Measurements from ENCODE around the gene PLEKHA6. TPM values are rescaled to one million over a fixed set of nuclear protein-coding genes. Genes with fewer than 3 reads are reported as not detected.

The PLEKHA6 gene
- total and polyA plus RNA-seq, 8 donors, result 9.5 to 23.8 (median 15.0) TPM

DNA sequence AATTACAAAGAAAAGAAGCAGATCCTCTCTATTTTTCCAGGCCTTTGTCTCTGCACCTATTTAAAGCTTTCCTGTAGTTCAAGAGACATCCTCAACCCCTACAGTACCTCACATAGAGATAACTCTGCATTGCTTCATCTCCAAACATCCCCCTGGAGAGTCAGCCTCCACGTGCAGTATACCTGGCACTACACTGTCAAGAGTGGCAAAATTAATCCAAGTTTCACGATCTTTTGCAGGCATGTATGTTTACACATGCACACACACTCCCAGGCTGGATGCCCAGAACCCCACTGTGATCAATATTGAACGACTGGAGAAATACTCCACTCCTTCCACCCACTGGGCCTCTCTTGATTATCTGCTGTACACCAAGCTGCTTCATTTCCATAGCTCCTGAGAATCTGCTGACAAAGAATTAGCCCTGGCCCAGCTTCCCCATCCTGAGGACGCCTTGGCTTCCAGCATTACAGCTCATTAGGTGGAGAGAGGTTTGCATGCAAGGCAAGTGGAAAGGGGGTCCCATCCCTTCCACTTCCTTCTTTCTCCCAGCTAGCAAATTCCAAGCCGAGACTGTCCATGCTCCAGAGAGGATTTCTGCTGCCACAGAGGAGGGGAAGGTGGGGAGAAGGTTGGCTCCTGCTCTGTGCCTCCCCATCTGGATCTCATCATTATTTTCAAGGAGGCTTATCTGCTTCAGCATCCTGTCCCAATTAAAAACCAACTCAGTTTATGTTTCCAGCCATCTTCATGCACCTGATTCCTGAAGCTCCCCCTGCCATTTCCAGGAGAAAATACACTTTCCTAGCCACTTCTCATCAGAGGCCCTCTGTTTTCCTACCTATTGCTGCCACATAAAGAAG lies 79.4 kb downstream of the PLEKHA6 start:
- ATAC-seq (peak in 2 of 4 donors; percentile 14 to 18), DNase-seq (no peak), FAIRE-seq (no peak)
- H3K9me3 ChIP-seq, result no peaks in the 10 kb centered on the region
- peak overlapping the region in 1 of 4 donors; percentile 31 for H3K27ac ChIP-seq
- no peaks in the 10 kb centered on the region for H3K36me3 ChIP-seq
- WGBS, 2 donors, result 28 to 34% methylated on average over 5 of the region's 5 CpGs
- no peak overlapping the region for H3K4me3 ChIP-seq
- peaks cover 24 to 25% (median 25%) of the 10 kb centered on the region in 3 donors for H3K4me1 ChIP-seq
- intact Hi-C loops (cut with DNase I), result no loop called here
- TF ChIP-seq CTCF (IDR thresholded peaks at IDR 0.05), result no peak
- H3K27me3 ChIP-seq, result no peaks in the 10 kb centered on the region

GRCh38 chr1:204278958-204279357 lies 80.8 kb downstream of the PLEKHA6 start:
- intact Hi-C loops (cut with DNase I), result no loop called here
- Histone ChIP-seq H3K27ac (peak overlapping the region in 2 of 4 donors; percentile 26 to 27), H3K4me3 (no peak overlapping the region), H3K9me3 (no peaks in the 10 kb centered on the region), H3K27me3 (no peaks in the 10 kb centered on the region), H3K4me1 (peaks cover 13 to 21% (median 13%) of the 10 kb centered on the region in 3 donors), H3K36me3 (no peaks in the 10 kb centered on the region)
- DNase-seq (no peak), ATAC-seq (peak in 1 of 4 donors; percentile 11), FAIRE-seq (no peak)
- whole genome bisulfite sequencing, 2 donors, result 53 to 56% methylated on average over 4 of the region's 4 CpGs
- no peak for TF ChIP-seq CTCF (IDR thresholded peaks at IDR 0.05)

DNA sequence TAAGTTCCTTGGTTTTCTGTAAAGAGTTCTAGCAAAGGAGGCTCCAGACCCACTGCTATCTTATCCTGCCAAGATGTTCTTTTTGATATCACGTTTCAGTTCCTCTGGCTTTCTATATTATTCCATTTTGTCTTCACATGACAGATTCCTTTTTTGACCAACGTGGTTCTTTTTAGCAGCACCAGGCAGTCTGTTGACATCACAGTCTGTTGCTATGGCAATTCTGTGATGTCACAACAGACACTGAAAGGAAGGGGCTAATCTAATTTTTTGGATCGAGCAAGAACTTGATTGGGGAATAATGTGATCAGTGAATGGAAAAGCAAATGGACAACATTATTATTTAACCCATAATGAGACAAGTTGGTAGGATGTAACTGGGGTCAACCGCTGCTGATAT lies 81.5 kb downstream of the PLEKHA6 start:
- peak in 2 of 4 donors; percentile 12 to 36 for ATAC-seq
- no peaks in the 10 kb centered on the region for H3K27me3 ChIP-seq
- H3K27ac ChIP-seq, result peak overlapping the region in 1 of 4 donors; percentile 27
- intact Hi-C loops (cut with DNase I), result no loop called here
- H3K36me3 ChIP-seq, result peaks cover 0 to 5% (median 0%) of the 10 kb centered on the region in 3 donors
- 21 to 36% methylated on average over 4 of the region's 4 CpGs for WGBS, 2 donors
- no peak for DNase-seq
- H3K4me3 ChIP-seq, result no peak overlapping the region
- no peaks in the 10 kb centered on the region for H3K9me3 ChIP-seq
- no peak for FAIRE-seq
- peaks cover 7 to 21% (median 13%) of the 10 kb centered on the region in 3 donors for H3K4me1 ChIP-seq
- no peak for TF ChIP-seq CTCF (IDR thresholded peaks at IDR 0.05)

DNA sequence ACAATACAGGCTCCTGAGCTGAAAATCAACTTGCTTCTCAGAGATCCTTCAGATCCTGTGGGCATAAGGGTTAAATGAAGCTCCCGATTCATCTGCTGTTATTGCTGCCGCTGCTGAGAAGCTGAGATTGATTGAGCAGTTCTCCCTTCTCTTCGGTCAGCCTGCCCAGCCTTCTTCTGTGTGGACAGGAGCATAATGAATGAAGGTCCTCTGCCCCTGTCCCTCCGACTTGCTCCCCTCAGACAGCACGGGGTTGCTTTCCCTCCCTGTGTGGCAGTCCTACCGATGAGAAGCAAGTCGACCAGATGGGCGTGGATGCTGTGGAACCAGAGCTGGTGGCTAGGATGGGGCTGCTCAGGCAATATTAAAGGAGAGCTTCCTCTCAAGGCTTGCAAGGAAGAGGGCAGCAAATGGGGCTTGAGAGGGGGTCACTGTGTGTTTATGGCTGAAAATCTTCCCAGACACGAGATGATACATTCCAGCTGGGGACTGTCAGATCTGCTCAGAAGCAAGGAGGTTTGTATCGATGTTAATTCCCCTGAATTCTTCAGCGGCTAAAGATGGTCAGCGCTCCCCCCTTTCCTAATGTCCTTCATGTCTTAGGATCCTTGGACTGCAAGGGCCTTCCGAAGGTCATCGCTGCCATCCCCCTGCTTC lies 82.0 kb downstream of the PLEKHA6 start:
- Histone ChIP-seq H3K9me3 (no peaks in the 10 kb centered on the region), H3K4me1 (peaks cover 7 to 21% (median 13%) of the 10 kb centered on the region in 3 donors), H3K4me3 (no peak overlapping the region), H3K27me3 (no peaks in the 10 kb centered on the region), H3K36me3 (peaks cover 0 to 11% (median 0%) of the 10 kb centered on the region in 3 donors), H3K27ac (peak overlapping the region in 1 of 4 donors; percentile 17)
- 73 to 75% methylated on average over 14 of the region's 14 CpGs for WGBS, 2 donors
- DNase-seq (no peak), FAIRE-seq (no peak), ATAC-seq (peak in 1 of 4 donors; percentile 7)
- no peak for TF ChIP-seq CTCF (IDR thresholded peaks at IDR 0.05)
- intact Hi-C loops (cut with DNase I), result no loop called here
